Glomerular visceral epithelial cell (primary cell): ENCODE measurements around the gene SSH3.

Experiments used
- DNase-seq: peaks from one replicate; pipeline ENCODE4 v3.0.0-alpha.2; 2016; ENCODE audit errors: extremely low spot score

Gene SSH3

GRCh38 chr11:67303132-67303834 lies at the start of gene SSH3:
TSS of gene SSH3 (plus strand) at chr11:67303530. CDS start at chr11:67303626, 96 bp downstream.
- peak; percentile 81 for DNase-seq

- no peak for DNase-seq
These were observed 49.3 kb upstream of the SSH3 start for GRCh38 chr11:67253872-67254624.

GRCh38 chr11:67254798-67255197 lies 48.5 kb upstream of the SSH3 start:
- DNase-seq: no peak

- no peak for DNase-seq
These were observed 48.0 kb upstream of the SSH3 start for GRCh38 chr11:67255353-67255752.

- no peak for DNase-seq
These were observed 47.5 kb upstream of the SSH3 start for GRCh38 chr11:67255864-67256263.

GRCh38 chr11:67256477-67257135 lies 46.7 kb upstream of the SSH3 start:
- no peak for DNase-seq

- no peak for DNase-seq
These were observed 42.9 kb upstream of the SSH3 start for GRCh38 chr11:67260406-67260805.

GRCh38 chr11:67260885-67261639 lies 42.3 kb upstream of the SSH3 start:
- peak; percentile 67 for DNase-seq

- DNase-seq: no peak
These were observed 41.7 kb upstream of the SSH3 start for GRCh38 chr11:67261640-67261945.

- no peak for DNase-seq
These were observed 41.2 kb upstream of the SSH3 start for GRCh38 chr11:67261946-67262681.

- DNase-seq: peak; percentile 79
These were observed 40.3 kb upstream of the SSH3 start for GRCh38 chr11:67262731-67263675.

- no peak for DNase-seq
These were observed 39.1 kb upstream of the SSH3 start for GRCh38 chr11:67264260-67264659.

- no peak for DNase-seq
These were observed 38.3 kb upstream of the SSH3 start for GRCh38 chr11:67264877-67265632.

- peak; percentile 75 for DNase-seq
These were observed 37.5 kb upstream of the SSH3 start for GRCh38 chr11:67265633-67266448.

- peak; percentile 63 for DNase-seq
These were observed 36.7 kb upstream of the SSH3 start, which contains the start of gene GRK2 for GRCh38 chr11:67266449-67267187. TSS of gene GRK2 (plus strand) at chr11:67266473. CDS start at chr11:67266700, 227 bp downstream.

- peak; percentile 13 for DNase-seq
These were observed 35.9 kb upstream of the SSH3 start for GRCh38 chr11:67267188-67268080.
